CD4-positive, alpha-beta T cell treated with Interleukin-15 for 4 hours (primary cell): Measurements from ENCODE around the gene C19orf25.

Source experiments
- DNase-seq: peaks from one replicate; pipeline ENCODE4 v3.0.0-alpha.2; 2020; ENCODE audit warnings: low spot score

The C19orf25 gene

DNA sequence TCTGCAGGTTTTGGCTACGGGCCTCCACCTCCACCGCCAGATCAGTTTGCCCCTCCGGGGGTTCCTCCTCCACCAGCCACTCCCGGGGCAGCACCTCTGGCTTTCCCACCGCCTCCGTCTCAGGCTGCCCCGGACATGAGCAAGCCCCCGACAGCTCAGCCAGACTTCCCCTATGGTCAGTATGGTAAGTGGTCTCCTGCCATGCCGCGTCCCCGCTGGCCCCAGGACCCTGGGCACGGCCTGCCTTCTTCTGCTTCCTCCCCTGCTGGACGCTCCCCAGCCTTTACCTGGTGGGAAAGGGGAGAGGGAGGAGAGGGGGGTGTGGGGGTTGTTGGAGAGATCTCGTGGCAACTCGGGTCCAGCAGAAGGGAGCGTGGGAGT, 46.5 kb downstream of the C19orf25 start:
- no peak for DNase-seq

DNA sequence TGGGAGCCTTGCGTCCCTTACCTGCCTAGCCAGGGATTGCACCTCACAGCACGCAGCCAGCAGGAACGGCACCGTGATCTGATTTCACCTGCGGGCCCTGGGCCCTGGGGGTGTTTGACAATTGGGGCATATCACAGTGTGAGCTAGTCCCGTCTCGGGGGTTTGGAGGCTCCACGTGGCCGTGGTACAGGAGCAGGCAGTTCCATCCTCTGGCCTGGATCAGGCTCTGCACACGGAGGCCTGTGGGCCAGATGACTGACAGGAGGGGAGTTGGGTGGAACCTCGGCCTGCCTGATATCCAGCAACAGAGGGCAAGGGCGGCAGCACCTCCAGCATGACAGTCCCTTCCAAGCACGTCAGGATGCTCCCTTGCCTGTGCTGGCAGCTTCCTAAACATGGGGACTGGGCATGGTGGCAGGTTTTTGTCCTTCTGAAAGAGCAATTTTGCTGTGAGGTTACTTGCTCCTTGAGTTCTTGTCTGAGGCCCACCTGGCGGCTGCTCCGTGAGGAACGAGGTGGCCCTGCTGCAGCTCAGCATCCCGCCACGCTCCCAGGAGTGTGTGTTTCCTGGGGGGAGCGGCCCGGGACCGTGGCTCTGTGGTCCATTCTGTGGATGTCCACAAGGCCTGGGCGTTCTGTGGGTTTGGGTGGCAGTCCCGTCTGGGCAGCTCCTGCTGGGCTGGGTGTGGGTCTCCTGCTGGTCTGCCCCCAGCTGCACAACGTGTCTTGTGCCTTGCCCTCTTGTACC, 47.1 kb downstream of the C19orf25 start:
- no peak for DNase-seq

DNA sequence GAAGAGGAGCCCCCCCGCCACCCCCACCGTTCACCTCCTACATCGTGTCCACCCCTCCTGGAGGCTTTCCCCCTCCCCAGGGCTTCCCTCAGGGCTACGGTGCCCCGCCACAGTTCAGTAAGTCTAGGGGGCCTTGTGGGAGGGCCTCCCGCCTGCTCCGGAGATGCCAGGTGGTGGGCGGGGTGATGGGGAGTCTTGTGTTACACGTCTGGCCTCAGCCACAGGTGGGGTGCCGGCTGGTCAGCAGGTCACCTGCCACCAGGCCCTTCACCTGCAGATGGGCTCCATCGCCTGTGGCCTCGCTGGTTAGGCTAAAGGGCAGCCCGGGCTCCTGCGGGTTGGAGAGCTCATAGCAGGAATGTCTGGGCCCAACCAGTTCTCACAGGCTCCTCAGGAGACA, 48.8 kb downstream of the C19orf25 start:
- DNase-seq: no peak

DNA sequence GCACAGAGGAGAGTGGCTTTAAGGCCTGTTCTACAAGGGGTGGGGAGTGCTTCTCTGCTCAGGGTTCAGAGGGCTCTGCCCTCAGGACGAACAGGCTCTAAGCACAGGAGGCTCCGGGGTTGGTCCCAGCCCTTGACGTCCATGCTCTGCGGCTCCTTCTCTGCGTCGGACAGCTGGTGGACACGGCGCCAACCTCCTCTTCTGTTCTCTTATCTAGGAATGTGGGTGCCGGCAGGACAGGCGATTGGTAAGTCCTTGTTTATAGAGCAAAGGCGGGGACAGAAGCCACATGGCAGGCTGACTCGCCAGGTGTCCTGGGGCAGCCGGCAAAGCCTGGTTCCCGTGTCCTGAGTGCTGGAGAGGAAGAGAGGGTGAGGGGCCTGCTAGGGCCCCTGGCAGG, 49.3 kb downstream of the C19orf25 start:
- no peak for DNase-seq

DNA sequence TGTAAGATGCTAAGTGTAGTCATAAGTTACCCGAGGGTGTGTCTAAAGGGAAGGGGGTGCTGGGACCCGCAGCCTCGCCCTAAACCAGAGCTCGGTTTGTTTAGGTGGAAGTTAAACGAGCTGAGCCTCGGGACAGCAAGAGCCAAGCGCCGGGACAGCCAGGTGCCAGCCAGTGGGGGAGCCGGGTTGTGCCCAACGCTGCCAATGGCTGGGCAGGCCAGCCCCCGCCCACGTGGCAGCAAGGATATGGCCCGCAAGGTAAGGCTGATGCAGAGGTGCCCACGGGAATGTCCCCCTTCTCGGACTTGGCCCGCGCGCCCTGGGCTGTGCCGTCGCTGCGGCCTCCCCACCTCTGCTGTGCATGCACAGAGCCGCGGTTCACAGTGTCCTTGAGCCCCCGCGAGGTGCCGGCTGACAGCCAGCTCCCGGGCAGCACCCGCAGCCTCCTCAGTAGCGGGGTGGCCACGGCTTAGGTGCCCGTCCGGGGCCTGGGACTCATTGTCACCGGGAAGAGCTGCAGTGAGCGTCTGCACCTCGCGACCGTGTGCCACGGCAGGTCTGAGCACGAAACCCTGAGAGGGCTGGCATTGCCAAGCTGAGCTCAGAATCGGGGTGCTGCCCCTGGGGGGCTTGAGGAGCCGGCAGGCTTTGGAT, 50.1 kb downstream of the C19orf25 start:
- no peak for DNase-seq

DNA sequence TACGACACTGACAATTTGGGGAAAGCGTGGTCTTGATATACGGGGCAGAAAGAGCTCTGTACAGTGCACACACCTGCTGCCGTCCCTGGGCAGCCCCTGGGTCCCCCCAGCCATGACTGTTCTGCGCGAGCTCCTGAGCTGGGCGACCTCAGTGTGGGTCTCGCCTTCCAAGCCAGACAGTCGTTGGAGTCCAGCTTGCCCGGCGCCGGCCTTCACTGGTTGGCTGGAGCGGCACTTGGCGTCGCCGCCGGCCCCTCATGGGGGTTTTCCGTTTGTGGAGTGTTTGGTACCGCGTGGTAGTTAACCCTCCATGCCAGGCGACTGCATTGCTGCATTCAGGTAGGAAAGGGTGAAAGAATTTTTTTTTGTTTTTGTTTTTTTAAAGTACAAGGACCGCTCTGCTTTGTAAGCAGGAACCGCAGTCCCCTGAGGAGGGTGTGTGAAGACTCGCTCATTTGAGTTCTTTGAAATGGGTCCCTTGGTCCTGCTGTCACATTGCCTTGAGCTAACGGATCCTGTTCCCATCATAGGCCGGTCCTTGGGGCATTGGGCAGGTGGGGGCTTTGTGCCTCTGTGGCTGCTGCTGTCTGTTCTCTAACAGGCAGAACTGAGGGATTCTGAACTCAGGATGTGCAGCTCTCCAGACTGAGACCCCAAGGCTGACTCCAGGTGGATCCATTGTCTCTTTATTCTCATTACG, 51.6 kb downstream of the C19orf25 start:
- no peak for DNase-seq

DNA sequence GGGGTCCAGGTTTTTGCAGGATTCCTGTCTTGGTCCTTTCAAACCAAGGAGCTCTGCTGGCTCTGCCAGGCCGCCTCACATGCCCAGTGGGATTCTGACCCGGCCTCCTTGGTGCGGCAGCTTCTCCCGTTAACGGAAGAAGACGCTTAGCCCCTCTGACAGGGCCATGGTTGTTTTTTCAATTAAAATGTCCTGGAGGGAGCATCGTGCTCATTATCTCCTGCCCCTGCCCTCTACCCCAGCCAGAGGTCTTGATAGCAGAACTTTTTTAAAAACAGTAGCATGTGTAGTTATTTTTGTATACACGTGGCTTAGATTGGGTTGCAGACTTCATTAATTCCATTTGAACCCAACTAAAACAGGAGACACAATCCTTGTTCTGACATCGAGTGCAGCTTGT, 52.3 kb downstream of the C19orf25 start:
- DNase-seq: no peak

DNA sequence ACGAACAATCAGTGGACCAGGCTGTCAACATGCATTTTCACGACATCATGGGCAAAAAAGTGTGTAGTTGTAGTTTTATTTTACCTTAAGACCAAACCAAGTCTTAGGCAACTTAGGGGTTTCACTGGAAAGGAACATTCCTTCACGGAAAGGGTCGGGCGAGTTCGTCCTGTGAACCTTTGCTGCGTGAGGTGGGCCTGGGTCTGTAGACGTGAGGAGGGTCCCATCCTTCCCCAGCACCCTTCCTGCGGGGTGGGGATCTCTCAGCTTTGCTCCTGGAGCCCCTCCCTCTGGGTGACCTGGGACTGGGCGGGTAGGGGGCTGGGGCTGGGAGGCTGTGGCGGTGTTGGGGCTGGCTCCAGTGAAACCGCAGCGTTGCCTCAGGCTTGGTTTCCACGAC, 53.1 kb downstream of the C19orf25 start:
- DNase-seq: no peak

DNA sequence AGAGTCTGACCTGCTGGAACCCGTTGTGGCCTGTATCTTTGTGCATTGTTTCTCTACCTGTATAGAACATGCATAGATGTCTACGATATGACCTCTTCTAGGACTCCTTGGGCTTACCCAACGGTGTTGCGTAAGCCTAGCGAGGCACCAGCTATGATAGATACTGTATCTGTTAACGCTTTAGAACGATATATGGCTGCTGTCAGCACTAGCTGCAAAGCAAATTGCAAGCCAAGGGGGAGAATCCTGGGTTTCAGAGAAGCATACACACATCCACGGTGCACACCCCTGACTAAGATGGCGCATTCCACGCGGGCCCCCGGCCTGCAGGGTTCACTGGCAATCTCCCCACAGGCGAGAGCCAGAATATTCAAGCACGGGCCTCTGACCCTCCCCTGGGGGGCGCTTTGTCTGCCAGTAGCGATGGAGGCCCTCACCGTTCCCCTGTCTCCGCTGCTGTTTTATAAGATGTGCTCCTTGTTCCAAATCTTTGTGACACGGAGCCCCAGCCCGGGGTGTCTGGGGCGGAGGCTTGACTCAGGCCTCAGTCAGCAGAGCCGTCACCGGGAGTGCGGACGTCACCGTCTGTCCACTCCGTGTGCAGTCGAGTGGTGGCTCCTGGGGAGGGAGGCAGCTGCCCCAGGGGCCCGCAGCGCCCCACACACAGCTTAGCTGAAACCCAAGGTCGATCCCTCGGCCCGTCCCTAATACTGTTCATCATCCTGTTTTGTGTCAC, 53.7 kb downstream of the C19orf25 start:
- no peak for DNase-seq

DNA sequence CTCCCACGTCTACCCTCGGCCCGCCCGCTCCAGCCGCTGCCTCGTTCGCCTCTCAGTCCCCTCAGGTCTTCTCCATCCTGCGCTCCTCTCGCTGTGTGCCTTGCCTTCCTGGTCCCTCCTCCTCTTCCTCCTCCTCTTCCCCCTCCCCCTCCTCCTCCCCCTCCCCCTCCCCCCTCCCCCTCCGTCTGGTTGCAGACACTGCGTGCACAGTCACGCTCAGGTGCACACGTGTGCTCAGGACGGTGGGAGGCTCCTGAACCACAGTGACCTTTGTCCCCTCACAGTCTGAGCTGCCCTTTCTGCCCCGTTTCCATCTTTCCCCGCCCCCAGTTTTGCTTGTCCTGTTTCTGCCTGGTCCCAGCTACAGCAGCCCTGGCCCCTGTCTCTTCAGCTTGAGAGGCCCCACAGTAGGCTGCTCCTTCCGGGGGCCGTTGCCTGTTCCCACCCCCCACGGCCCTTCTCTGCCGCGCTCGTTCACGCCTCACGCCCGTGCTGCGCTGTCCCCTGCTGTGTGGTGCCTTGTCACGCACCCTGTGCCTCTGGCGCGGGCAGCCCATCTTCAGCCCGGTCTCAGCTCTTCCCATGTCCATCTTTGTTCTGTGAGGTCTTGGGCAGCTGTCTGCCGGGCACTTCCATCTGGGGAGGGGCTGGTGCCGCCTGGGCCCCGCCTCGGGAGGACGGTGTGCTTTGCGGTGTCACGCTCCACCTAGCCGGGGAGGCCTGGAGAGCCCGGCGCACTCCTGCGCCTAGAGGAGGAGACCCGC, 54.6 kb downstream of the C19orf25 start:
- no peak for DNase-seq

DNA sequence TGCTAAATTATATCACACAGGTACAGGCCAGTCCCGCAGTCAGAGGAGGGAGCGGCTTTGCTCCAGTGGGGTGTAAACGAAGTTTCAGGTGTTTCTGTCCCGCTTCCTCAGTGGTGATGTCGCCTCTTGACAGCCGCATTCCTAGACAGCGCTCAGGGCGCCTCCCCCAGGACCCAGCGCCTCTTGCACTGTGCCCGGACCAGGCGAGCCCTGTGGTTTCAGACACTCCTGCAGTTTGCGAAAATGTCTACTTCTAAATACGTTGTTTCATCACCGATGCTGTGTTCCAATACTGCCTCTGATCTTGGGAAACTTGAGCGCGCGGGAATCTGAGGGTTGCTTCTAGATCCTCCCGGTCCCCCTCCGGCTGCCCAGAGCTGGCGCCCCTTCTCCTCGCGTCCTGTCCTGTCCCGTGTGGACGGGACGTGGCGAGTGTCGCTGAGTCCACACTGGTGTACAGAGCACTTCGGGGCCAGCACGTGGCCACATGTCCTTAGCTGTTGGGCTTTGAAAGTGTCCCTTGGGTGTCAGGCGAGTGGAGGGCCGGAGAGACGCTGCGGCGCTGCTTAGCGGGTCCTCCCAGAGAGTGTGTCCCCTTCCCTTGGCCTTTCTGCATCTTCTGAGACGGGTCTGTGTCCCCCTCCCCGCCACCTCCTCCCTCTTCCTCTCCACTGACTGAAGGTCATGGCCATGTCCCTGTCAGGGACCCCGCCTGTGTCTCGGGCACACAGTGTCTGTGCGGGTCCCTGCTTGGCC, 55.4 kb downstream of the C19orf25 start:
- DNase-seq: no peak
